NCI-H1436 (cell line): ENCODE data around the gene ENTPD1.

ENCODE experiments used
- DNase-seq: peaks from one replicate; lab custom pipeline; 2025; lab: John Stamatoyannopoulos, UW

ENTPD1 gene

GRCh38 chr10:95831076-95831475, 75.1 kb downstream of the ENTPD1 start:
- DNase-seq = no peak

GRCh38 chr10:95831515-95831914, 75.6 kb downstream of the ENTPD1 start:
- no peak for DNase-seq

- no peak for DNase-seq
Measured at GRCh38 chr10:95832216-95833041, 76.5 kb downstream of the ENTPD1 start.

GRCh38 chr10:95833042-95833610, 77.2 kb downstream of the ENTPD1 start:
- no peak for DNase-seq

- DNase-seq = no peak
Measured at GRCh38 chr10:95834406-95834805, 78.4 kb downstream of the ENTPD1 start.

GRCh38 chr10:95835149-95835860, 79.3 kb downstream of the ENTPD1 start:
- DNase-seq = no peak

- no peak for DNase-seq
Measured at GRCh38 chr10:95835911-95836310, 79.9 kb downstream of the ENTPD1 start.

GRCh38 chr10:95836610-95837355, 80.8 kb downstream of the ENTPD1 start:
- no peak for DNase-seq

GRCh38 chr10:95837356-95837776, 81.4 kb downstream of the ENTPD1 start:
- no peak for DNase-seq

- no peak for DNase-seq
Measured at GRCh38 chr10:95837783-95838182, 81.8 kb downstream of the ENTPD1 start.

GRCh38 chr10:95840121-95840520, 84.2 kb downstream of the ENTPD1 start:
- DNase-seq = no peak

GRCh38 chr10:95840681-95841080, 84.7 kb downstream of the ENTPD1 start:
- no peak for DNase-seq

GRCh38 chr10:95841661-95842498, 85.9 kb downstream of the ENTPD1 start:
- DNase-seq = peak; percentile 30

- no peak for DNase-seq
Measured at GRCh38 chr10:95845411-95845810, 89.4 kb downstream of the ENTPD1 start.

GRCh38 chr10:95847007-95847406, 91.0 kb downstream of the ENTPD1 start:
- DNase-seq = no peak

GRCh38 chr10:95848841-95849240, 92.9 kb downstream of the ENTPD1 start:
- DNase-seq = no peak

- no peak for DNase-seq
Measured at GRCh38 chr10:95850791-95851190, 94.8 kb downstream of the ENTPD1 start.

- no peak for DNase-seq
Measured at GRCh38 chr10:95860166-95860940, 104.4 kb downstream of the ENTPD1 start.

- no peak for DNase-seq
Measured at GRCh38 chr10:95861386-95861785, 105.4 kb downstream of the ENTPD1 start.
